ENCODE measurements around the gene CST6. TPM values are rescaled to one million over a fixed set of nuclear protein-coding genes. Genes with fewer than 3 reads are reported as not detected.

The CST6 gene
- under 1 TPM in 3 of 4 donors, not detected in 1; 0.40 to 0.93 (median 0.47) TPM for total RNA-seq
- 10 to 100 TPM in 1 of 3 donors, under 1 TPM in 1, not detected in 1; 0.13 to 18.7 TPM for polyA plus RNA-seq
- long read RNA-seq, donor 1: 0 reads
- long read RNA-seq, donor 2: 0 reads

GRCh38 chr11:66011785-66012303 lies at the start of gene CST6:
Gene CST6 (plus strand): TSS chr11:66012008. CDS start chr11:66012045, 37 bp downstream.
- Histone ChIP-seq H3K27me3 (ENCODE audit: insufficient read depth in 3 of 3, low read length in 2 of 3) (peaks cover 0 to 7% (median 5%) of the 10 kb centered on the region in 3 donors), H3K4me3 (peak within 1 kb of the TSS; percentile 49), H3K9me3 (no peaks in the 10 kb centered on the region), H3K4me1 (peaks cover 28% of the 10 kb centered on the region), H3K36me3 (ENCODE audit: insufficient read depth in 1 of 2, low read depth in 1 of 2) (no peaks in the 10 kb centered on the region), H3K27ac (no peak within 1 kb of the TSS)
- intact Hi-C loops (cut with DNase I): no loop called here
- 5 to 11% (median 7%) methylated on average over 45 to 61 of the region's 61 CpGs for WGBS, 3 donors
- ATAC-seq: no peak
- no peak for TF ChIP-seq CTCF (IDR thresholded peaks at IDR 0.05)
- no peak for DNase-seq

GRCh38 chr11:65962141-65962564 lies 49.7 kb upstream of the CST6 start:
- no peaks in the 10 kb centered on the region for H3K9me3 ChIP-seq
- peak overlapping the region; percentile 100 for H3K4me3 ChIP-seq
- ATAC-seq (peak in 2 of 4 donors; percentile 2 to 4), DNase-seq (no peak)
- intact Hi-C loops (cut with DNase I): loop anchor here (5.0 kb wide), 2 partner anchors 40 to 75 kb away; partner anchors contain the start of genes FIBP (in 2 of the 2), BANF1 (in 1 of the 2) and EIF1AD (in 1 of the 2)
- no peaks in the 10 kb centered on the region for H3K27me3 ChIP-seq (ENCODE audit: insufficient read depth in 3 of 3, low read length in 2 of 3)
- peaks cover 6 to 35% of the 10 kb centered on the region in 2 donors for H3K36me3 ChIP-seq (ENCODE audit: insufficient read depth in 1 of 2, low read depth in 1 of 2)
- TF ChIP-seq CTCF (IDR thresholded peaks at IDR 0.05): no peak
- peak overlapping the region; percentile 91 for H3K27ac ChIP-seq
- 6 to 7% (median 6%) methylated on average over 12 to 13 of the region's 13 CpGs for WGBS, 3 donors
- H3K4me1 ChIP-seq: peaks cover 15% of the 10 kb centered on the region

- DNase-seq: no peak
- Histone ChIP-seq H3K27me3 (ENCODE audit: insufficient read depth in 3 of 3, low read length in 2 of 3) (no peaks in the 10 kb centered on the region), H3K36me3 (ENCODE audit: insufficient read depth in 1 of 2, low read depth in 1 of 2) (peaks cover 11 to 59% of the 10 kb centered on the region in 2 donors), H3K9me3 (no peaks in the 10 kb centered on the region), H3K4me1 (peaks cover 33% of the 10 kb centered on the region), H3K4me3 (no peak overlapping the region), H3K27ac (no peak overlapping the region)
- intact Hi-C loops (cut with DNase I): loop anchor here (5.0 kb wide), 2 partner anchors 37 to 78 kb away; partner anchors contain the start of genes FIBP (in 2 of the 2), BANF1 (in 1 of the 2) and EIF1AD (in 1 of the 2)
- ATAC-seq: no peak
- 78 to 90% (median 87%) methylated on average over 8 to 10 of the region's 10 CpGs for WGBS, 3 donors
- TF ChIP-seq CTCF (IDR thresholded peaks at IDR 0.05): no peak
Observed at GRCh38 chr11:65964906-65965305, 46.9 kb upstream of the CST6 start.

GRCh38 chr11:65965986-65966762 lies 45.6 kb upstream of the CST6 start:
- no peak for ATAC-seq
- 92 to 95% (median 94%) methylated on average over 36 of the region's 36 CpGs for WGBS, 3 donors
- H3K9me3 ChIP-seq: no peaks in the 10 kb centered on the region
- H3K27ac ChIP-seq: no peak overlapping the region
- no peaks in the 10 kb centered on the region for H3K27me3 ChIP-seq (ENCODE audit: insufficient read depth in 3 of 3, low read length in 2 of 3)
- no peak for TF ChIP-seq CTCF (IDR thresholded peaks at IDR 0.05)
- intact Hi-C loops (cut with DNase I): loop anchor here in 1 of 2 donors (2.0 kb wide), 1 partner anchor 47 kb away; the partner anchor contains the start of genes C11orf68 and DRAP1
- no peak overlapping the region for H3K4me3 ChIP-seq
- peaks cover 11 to 66% of the 10 kb centered on the region in 2 donors for H3K36me3 ChIP-seq (ENCODE audit: insufficient read depth in 1 of 2, low read depth in 1 of 2)
- no peak for DNase-seq
- H3K4me1 ChIP-seq: peaks cover 33% of the 10 kb centered on the region

Measured in psoas muscle (tissue), 8 donors.